Subcutaneous adipose tissue (tissue), 4 donors: ENCODE results near the gene HSPB7. TPM values are rescaled to one million over a fixed set of nuclear protein-coding genes. Genes with fewer than 3 reads are reported as not detected.

Experiments
- CTCF ChIP-seq: fragments of 450-650 bp; IDR thresholded peaks from one replicate; pipeline ENCODE4 v1.5.1; 2016; ENCODE audit warnings: low read depth, mild to moderate bottlenecking, control low read depth, antibody characterized with exemption, moderate library complexity
- total RNA-seq, 4 donors: library from RNA; depleted of rRNA; stranded (reverse); fragments of >200 nt; gene quantifications; one replicate each; pipeline ENCODE4 v1.1.0, GENCODE V29; 2016

HSPB7 gene
- total RNA-seq: 100 to 1,000 TPM in 3 of 4 donors, 10 to 100 TPM in 1; 32.3 to 429 (median 122) TPM

- no peak for TF ChIP-seq CTCF
These were observed at the start of gene HSPB7 for GRCh38 chr1:16017461-16018303. Gene HSPB7 (minus strand): TSS chr1:16018043. CDS start chr1:16017963, 80 bp downstream.

- no peak for TF ChIP-seq CTCF
These were observed 49.4 kb upstream of the HSPB7 start for GRCh38 chr1:16067127-16067768.

- TF ChIP-seq CTCF: no peak
These were observed 48.4 kb upstream of the HSPB7 start for GRCh38 chr1:16066245-16066644.

- TF ChIP-seq CTCF: no peak
These were observed 47.4 kb upstream of the HSPB7 start for GRCh38 chr1:16065269-16065576.

- TF ChIP-seq CTCF: no peak
These were observed 46.9 kb upstream of the HSPB7 start for GRCh38 chr1:16064536-16065268.

GRCh38 chr1:16063921-16064320, 46.1 kb upstream of the HSPB7 start:
- TF ChIP-seq CTCF: no peak
